Ishikawa (cell line): ENCODE results near the gene IFNA13.

Experiments used
- CEBPB ChIP-seq: IDR thresholded peaks from 2 replicates; pipeline ENCODE4 v1.6.1; 2012
- CREB1 ChIP-seq: IDR thresholded peaks from 2 replicates; pipeline ENCODE4 v1.6.1; 2012; ENCODE audit warnings: low read depth
- EGR1 ChIP-seq: IDR thresholded peaks from 2 replicates; pipeline ENCODE4 v1.6.1; 2012
- EP300 ChIP-seq: IDR thresholded peaks from 2 replicates; pipeline ENCODE4 v1.6.1; 2012; ENCODE audit warnings: borderline replicate concordance
- FOXM1 ChIP-seq: IDR thresholded peaks from 2 replicates; pipeline ENCODE4 v1.6.1; 2012; ENCODE audit warnings: low read depth, borderline replicate concordance
- NFIC ChIP-seq: IDR thresholded peaks from 2 replicates; pipeline ENCODE4 v1.6.1; 2012
- RAD21 ChIP-seq: IDR thresholded peaks from 2 replicates; pipeline ENCODE4 v1.6.1; 2012; ENCODE audit warnings: low read depth
- TAF1 ChIP-seq: IDR thresholded peaks from 2 replicates; pipeline ENCODE4 v1.6.1; 2012; ENCODE audit warnings: low read depth, mild to moderate bottlenecking
- TCF12 ChIP-seq: IDR thresholded peaks from 2 replicates; pipeline ENCODE4 v1.6.1; 2012; ENCODE audit warnings: low read depth
- TEAD4 ChIP-seq: IDR thresholded peaks from 2 replicates; pipeline ENCODE4 v1.6.1; 2012
- YY1 ChIP-seq: IDR thresholded peaks from 2 replicates; pipeline ENCODE4 v1.6.1; 2012; ENCODE audit warnings: low read depth
- ZBTB7A ChIP-seq: IDR thresholded peaks from 2 replicates; pipeline ENCODE4 v1.6.1; 2012; ENCODE audit warnings: low read depth
- TF ChIP-seq, protein P1 (sequence below): IDR thresholded peaks from 2 replicates; pipeline ENCODE4 v1.6.1; 2012
- TF ChIP-seq, protein P2 (sequence below): IDR thresholded peaks from 2 replicates; pipeline ENCODE4 v1.6.1; 2012
- TF ChIP-seq, protein P3 (sequence below): IDR thresholded peaks from 2 replicates; pipeline ENCODE4 v1.6.1; 2012; ENCODE audit warnings: low read depth, mild to moderate bottlenecking

IFNA13 gene

DNA sequence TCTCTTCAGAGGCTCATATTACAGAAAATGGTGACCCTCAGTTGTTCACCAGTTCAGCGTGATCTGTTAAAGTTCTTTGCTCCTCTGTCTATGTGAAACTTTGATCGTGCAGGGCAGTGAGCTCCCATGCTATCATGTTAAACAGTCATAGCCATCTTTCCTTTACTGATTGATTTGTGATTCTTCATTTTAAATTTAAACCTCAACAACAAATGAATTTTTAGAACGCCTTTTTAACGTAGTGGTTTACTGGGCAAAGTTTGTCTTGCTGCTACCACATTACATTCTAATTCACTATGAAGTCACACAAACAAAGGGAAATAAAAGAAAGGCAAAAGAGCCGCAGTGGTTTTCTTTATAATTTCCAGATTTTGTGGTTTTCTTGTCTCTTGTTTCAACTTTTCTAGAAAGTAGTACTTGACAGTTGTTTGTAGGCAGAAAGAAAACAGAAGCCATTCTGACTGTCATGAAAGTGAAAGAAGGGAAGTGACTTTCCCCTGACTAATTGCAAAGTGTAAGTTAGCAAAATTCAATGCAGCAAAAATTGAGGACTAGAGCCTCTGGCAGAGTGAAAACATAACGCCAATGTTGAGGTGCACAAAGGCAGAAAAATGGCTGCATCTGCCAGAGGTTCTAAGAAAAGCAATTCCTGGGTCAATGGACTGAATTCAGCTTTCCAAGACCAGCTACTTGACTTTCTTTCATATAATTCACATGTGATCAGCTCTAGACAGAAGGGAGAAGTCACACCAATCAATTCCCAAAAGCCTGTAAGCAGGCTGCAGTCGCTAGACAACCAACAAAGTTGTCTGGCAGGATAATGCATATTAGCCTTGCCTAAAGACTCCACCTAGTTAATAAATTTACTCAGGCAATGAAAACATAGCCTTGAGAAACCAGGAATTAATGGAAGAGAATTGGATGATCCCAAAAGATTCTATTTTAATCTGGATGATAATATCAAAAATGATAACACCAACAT lies 10.1 kb downstream of the IFNA13 start:
- no peak for TF ChIP-seq CREB1
- TF ChIP-seq, protein P1, sequence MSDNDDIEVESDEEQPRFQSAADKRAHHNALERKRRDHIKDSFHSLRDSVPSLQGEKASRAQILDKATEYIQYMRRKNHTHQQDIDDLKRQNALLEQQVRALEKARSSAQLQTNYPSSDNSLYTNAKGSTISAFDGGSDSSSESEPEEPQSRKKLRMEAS, result no peak
- TF ChIP-seq TAF1, result no peak
- TF ChIP-seq, protein P2, sequence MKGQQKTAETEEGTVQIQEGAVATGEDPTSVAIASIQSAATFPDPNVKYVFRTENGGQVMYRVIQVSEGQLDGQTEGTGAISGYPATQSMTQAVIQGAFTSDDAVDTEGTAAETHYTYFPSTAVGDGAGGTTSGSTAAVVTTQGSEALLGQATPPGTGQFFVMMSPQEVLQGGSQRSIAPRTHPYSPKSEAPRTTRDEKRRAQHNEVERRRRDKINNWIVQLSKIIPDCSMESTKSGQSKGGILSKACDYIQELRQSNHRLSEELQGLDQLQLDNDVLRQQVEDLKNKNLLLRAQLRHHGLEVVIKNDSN, result no peak
- no peak for TF ChIP-seq TCF12
- TF ChIP-seq TEAD4, result no peak
- TF ChIP-seq EP300, result no peak
- TF ChIP-seq, protein P3, sequence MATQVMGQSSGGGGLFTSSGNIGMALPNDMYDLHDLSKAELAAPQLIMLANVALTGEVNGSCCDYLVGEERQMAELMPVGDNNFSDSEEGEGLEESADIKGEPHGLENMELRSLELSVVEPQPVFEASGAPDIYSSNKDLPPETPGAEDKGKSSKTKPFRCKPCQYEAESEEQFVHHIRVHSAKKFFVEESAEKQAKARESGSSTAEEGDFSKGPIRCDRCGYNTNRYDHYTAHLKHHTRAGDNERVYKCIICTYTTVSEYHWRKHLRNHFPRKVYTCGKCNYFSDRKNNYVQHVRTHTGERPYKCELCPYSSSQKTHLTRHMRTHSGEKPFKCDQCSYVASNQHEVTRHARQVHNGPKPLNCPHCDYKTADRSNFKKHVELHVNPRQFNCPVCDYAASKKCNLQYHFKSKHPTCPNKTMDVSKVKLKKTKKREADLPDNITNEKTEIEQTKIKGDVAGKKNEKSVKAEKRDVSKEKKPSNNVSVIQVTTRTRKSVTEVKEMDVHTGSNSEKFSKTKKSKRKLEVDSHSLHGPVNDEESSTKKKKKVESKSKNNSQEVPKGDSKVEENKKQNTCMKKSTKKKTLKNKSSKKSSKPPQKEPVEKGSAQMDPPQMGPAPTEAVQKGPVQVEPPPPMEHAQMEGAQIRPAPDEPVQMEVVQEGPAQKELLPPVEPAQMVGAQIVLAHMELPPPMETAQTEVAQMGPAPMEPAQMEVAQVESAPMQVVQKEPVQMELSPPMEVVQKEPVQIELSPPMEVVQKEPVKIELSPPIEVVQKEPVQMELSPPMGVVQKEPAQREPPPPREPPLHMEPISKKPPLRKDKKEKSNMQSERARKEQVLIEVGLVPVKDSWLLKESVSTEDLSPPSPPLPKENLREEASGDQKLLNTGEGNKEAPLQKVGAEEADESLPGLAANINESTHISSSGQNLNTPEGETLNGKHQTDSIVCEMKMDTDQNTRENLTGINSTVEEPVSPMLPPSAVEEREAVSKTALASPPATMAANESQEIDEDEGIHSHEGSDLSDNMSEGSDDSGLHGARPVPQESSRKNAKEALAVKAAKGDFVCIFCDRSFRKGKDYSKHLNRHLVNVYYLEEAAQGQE, result no peak
- TF ChIP-seq CEBPB, result no peak
- TF ChIP-seq ZBTB7A, result no peak
- TF ChIP-seq YY1, result no peak
- no peak for TF ChIP-seq EGR1
- TF ChIP-seq NFIC, result no peak
- no peak for TF ChIP-seq RAD21

DNA sequence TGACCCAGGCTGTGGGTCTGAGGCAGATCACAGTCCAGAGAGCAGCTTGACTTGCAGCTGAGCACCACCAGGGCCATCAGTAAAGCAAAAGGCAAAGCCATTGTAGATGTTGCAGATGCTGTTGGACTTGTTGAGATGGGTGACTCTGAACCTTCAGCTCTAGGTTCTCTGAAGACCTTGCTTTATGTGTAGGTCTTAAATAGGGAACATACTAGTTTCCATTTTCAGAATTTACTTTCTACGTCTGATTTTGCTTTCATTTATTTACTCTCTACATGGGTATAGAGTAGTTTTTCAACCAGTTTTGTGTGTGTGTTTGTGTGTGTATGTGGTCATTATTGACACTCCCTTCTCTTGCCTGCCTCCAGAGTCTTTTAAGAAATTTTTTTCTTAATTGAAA lies 17.1 kb downstream of the IFNA13 start, which contains the start of gene IFNA6:
IFNA6 (minus strand) TSS at position 101 of the 400 bp plus-strand sequence; CDS start at position 101, 0 bp downstream.
- no peak for TF ChIP-seq ZBTB7A
- no peak for TF ChIP-seq YY1
- no peak for TF ChIP-seq TAF1
- no peak for TF ChIP-seq CREB1
- no peak for TF ChIP-seq EP300
- no peak for TF ChIP-seq CEBPB
- TF ChIP-seq TCF12, result no peak
- no peak for TF ChIP-seq EGR1
- TF ChIP-seq, protein P2, result no peak
- no peak for TF ChIP-seq RAD21
- no peak for TF ChIP-seq FOXM1
- TF ChIP-seq TEAD4, result no peak
- TF ChIP-seq, protein P3, result no peak
- TF ChIP-seq NFIC, result no peak

DNA sequence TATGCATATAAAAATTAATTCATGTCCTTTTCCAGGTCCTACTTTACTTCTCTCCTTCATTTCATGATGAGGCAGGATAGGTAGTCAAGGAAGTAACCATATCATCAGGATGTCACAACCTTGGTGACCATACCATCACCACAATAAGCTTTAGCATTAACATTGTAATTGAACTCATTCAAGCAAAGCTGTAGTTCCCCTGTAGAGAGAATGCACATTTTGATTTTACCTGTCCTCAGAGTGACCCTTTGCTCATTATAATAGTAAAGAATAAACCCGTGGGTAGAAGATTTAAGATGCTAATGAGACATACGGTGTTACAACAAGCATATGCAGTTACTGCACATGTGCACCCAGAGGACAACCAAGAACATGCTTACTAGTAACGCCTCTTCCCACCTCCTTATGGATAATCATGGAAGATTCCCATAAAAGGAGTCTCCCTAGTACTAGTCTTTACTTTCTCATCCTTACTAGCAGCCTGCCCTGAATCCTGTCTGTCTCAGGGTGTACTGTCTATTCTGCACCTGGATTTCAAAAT lies 19.4 kb downstream of the IFNA13 start:
- TF ChIP-seq CREB1, result no peak
- TF ChIP-seq NFIC, result no peak
- TF ChIP-seq RAD21, result no peak
- no peak for TF ChIP-seq FOXM1
- TF ChIP-seq TAF1, result no peak
- TF ChIP-seq, protein P1, result no peak
- no peak for TF ChIP-seq YY1
- no peak for TF ChIP-seq EP300

DNA sequence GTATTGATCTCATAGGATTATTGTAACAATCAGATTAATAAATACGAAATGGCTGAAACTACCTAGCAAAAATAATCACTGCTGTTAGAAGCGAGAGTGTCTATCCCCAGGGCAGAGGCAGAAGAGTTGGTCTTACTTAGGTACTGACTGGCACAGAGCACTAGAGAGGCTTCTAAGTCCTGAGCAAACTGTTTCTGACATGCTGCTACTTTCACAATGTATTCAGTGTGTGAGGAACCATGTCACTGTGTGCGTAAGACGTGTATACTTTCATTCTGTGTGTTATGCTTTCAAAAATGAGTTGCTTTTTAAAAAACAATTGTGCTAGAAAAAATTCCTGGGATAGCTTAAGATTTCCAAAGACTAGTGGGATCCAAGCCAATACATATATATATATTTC lies 27.1 kb downstream of the IFNA13 start:
- TF ChIP-seq CEBPB (no peak), TCF12 (no peak), NFIC (no peak), TAF1 (no peak), TEAD4 (no peak), RAD21 (no peak), EGR1 (no peak), ZBTB7A (no peak), CREB1 (no peak), EP300 (no peak), YY1 (no peak), FOXM1 (no peak)
- TF ChIP-seq, protein P3, result no peak
- TF ChIP-seq, protein P1, result no peak
- TF ChIP-seq, protein P2, result no peak
